Right hindlimb (tissue), 1 donor: ENCODE results near the gene FGF22.
"Not testable (repeated sequence)": the region's sequence is repeated elsewhere in the genome, so short reads cannot be mapped to it uniquely, and the experiment has no call there.

ENCODE experiments used
- DNase-seq: peaks from one replicate; pipeline ENCODE4 v3.0.0-alpha.2; 2018

FGF22 gene

GRCh38 chr19:639253-640160 is at the start of gene FGF22:
Gene FGF22, plus strand, starts transcription at chr19:639879. Its CDS starts 47 bp downstream, at chr19:639926.
- DNase-seq = peak; percentile 93

GRCh38 chr19:590396-590745 is 49.3 kb upstream of the FGF22 start:
- no peak for DNase-seq

- DNase-seq = no peak
These were observed 49.0 kb upstream of the FGF22 start for GRCh38 chr19:590750-591098.

- DNase-seq = no peak
These were observed 48.4 kb upstream of the FGF22 start for GRCh38 chr19:591099-591958.

GRCh38 chr19:592101-592500 is 47.6 kb upstream of the FGF22 start:
- DNase-seq = no peak

GRCh38 chr19:593055-593454 is 46.6 kb upstream of the FGF22 start:
- DNase-seq = no peak

- no peak for DNase-seq
These were observed 46.2 kb upstream of the FGF22 start for GRCh38 chr19:593505-593904.

GRCh38 chr19:594265-594870 is 45.3 kb upstream of the FGF22 start:
- no peak for DNase-seq

- no peak for DNase-seq
These were observed 44.1 kb upstream of the FGF22 start for GRCh38 chr19:595326-596262.

- DNase-seq = no peak
These were observed 43.4 kb upstream of the FGF22 start for GRCh38 chr19:596263-596655.

- DNase-seq = no peak
These were observed 42.0 kb upstream of the FGF22 start for GRCh38 chr19:597406-598315.

GRCh38 chr19:601310-601709 is 38.4 kb upstream of the FGF22 start:
- DNase-seq = no peak

GRCh38 chr19:601790-602189 is 37.9 kb upstream of the FGF22 start:
- DNase-seq = no peak

GRCh38 chr19:602391-603301 is 37.0 kb upstream of the FGF22 start:
- DNase-seq = no peak

- DNase-seq = not testable (repeated sequence)
These were observed 36.4 kb upstream of the FGF22 start for GRCh38 chr19:603302-603639.

- DNase-seq = not testable (repeated sequence)
These were observed 35.9 kb upstream of the FGF22 start for GRCh38 chr19:603779-604178.

- no peak for DNase-seq
These were observed 35.3 kb upstream of the FGF22 start for GRCh38 chr19:604355-604754.

- not testable (repeated sequence) for DNase-seq
These were observed 34.4 kb upstream of the FGF22 start for GRCh38 chr19:605061-605971.
